ENCODE measurements around the gene TMEM30B. TPM values are rescaled to one million over a fixed set of nuclear protein-coding genes. Genes with fewer than 3 reads are reported as not detected.

Gene TMEM30B
- total and polyA plus RNA-seq, 2 of the 8 experiments (the other 6 are each of a cell fraction or from before 2014, with no cell fraction given): 11.2 to 18.7 TPM

DNA sequence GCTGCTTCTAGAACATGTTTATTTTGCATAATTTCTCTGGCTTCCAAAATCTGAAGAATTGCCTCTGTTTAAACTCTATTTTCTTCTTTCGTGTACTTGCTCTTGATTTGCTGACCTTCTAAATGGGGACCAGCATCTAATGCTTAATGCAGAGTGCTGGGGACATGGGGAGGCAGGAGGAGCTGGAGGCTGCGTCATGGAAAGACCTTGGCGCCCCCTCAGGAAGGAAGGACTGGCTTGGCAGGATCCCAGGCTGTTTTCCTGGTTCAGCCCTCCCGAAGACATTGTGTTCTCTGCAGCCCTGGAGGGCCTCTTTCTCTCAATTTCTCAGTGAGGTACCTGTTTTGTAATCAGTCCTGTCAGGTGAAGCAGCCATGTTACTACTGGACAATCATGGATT, 45.7 kb upstream of the TMEM30B start:
- no peak overlapping the region for H2BK12ac ChIP-seq (ENCODE audit: low read depth, low read length)
- H3K4ac ChIP-seq (replicated peaks; ENCODE audit: insufficient read length, low read depth, low read length): no peak overlapping the region
- H3K4me1 ChIP-seq (replicated peaks in 1 of 4; ENCODE audit: control insufficient read depth in 3 of 4, insufficient read depth in 4 of 4, low read length in 3 of 4): peaks cover 2 to 9% (median 8%) of the 10 kb centered on the region in 4 experiments
- ChIA-PET CTCF (ENCODE audit: partially characterized antibody) (no interaction called here), POLR2A (ENCODE audit: partially characterized antibody) (no interaction called here)
- H3K4me2 ChIP-seq (ENCODE audit: insufficient read depth in 1 of 2, low read depth in 2 of 2, low read length in 2 of 2): no peak overlapping the region
- H3K36me3 ChIP-seq (ENCODE audit: control insufficient read depth in 2 of 4, insufficient read depth in 4 of 4, low read length in 3 of 4): no peaks in the 10 kb centered on the region
- no peaks in the 10 kb centered on the region for H3K79me2 ChIP-seq (ENCODE audit: control insufficient read depth in 1 of 2, insufficient read depth in 2 of 2, low read length in 2 of 2)
- DNase-seq (ENCODE audit: low read depth in 1 of 2, low spot score in 2 of 2): no peak
- peaks cover 0 to 4% of the 10 kb centered on the region in 2 experiments; a peak in 1 of 4 replicates for H3K9me3 ChIP-seq (ENCODE audit: insufficient read depth in 2 of 2, low read depth in 1 of 2, low read length in 1 of 2)
- no peak overlapping the region for H2BK15ac ChIP-seq (ENCODE audit: low read length)
- no peak overlapping the region for H3K23ac ChIP-seq (ENCODE audit: insufficient read length)
- H2BK120ac ChIP-seq (replicated peaks; ENCODE audit: low read depth, low read length): no peak overlapping the region
- H2BK5ac ChIP-seq (ENCODE audit: low read depth, low read length): no peak overlapping the region
- no peak overlapping the region for H2AK5ac ChIP-seq (ENCODE audit: low read depth, low read length)
- H2AFZ ChIP-seq (ENCODE audit: low read length): no peak overlapping the region
- H3K14ac ChIP-seq (ENCODE audit: insufficient read length): no peak overlapping the region
- H3K4me3 ChIP-seq (ENCODE audit: extremely low read depth in 1 of 4, insufficient read depth in 2 of 4, low read depth in 3 of 4, low read length in 4 of 4): no peak overlapping the region
- peaks cover 7 to 14% (median 13%) of the 10 kb centered on the region in 4 experiments for H3K27me3 ChIP-seq (replicated peaks in 1 of 4; ENCODE audit: control insufficient read depth in 3 of 4, extremely low read depth in 1 of 4, insufficient read depth in 3 of 4, low read length in 3 of 4)
- 58% methylated on average over 4 of the region's 4 CpGs; no CpG with 5 or more reads in 1 of the 2 experiments for WGBS, 2 experiments (ENCODE audit: extremely low coverage in 1 of 2, insufficient coverage in 1 of 2, insufficient read length in 1 of 2, insufficient replicate concordance in 2 of 2, low coverage in 1 of 2, low lambda C conversion rate in 2 of 2, missing lambda C conversion rate in 1 of 2)
- H3K9ac ChIP-seq (replicated peaks in 1 of 4; ENCODE audit: extremely low read depth in 1 of 4, low read depth in 3 of 4, low read length in 3 of 4): no peak overlapping the region
- H3K56ac ChIP-seq (replicated peaks; ENCODE audit: insufficient read length, low read depth, low read length): no peak overlapping the region
- H3K27ac ChIP-seq (ENCODE audit: low read depth, low read length): no peak overlapping the region
- no peak overlapping the region for H2BK20ac ChIP-seq (ENCODE audit: low read length)
- peaks cover 7% of the 10 kb centered on the region; the same call in 1 of the 2 replicates for H3K23me2 ChIP-seq (ENCODE audit: low read depth, low read length)
- no peak overlapping the region for H4K5ac ChIP-seq (ENCODE audit: insufficient read length, low read depth, low read length)
- no peaks in the 10 kb centered on the region; the same call in 1 of the 2 replicates for H3K79me1 ChIP-seq (ENCODE audit: low read depth, low read length)
- no peak overlapping the region for H4K91ac ChIP-seq (replicated peaks; ENCODE audit: insufficient read length, low read length)
- no peak for FAIRE-seq
- no peak overlapping the region for H3K18ac ChIP-seq (ENCODE audit: extremely low read depth, low read length)
- H4K20me1 ChIP-seq (replicated peaks in 1 of 2; ENCODE audit: control insufficient read depth in 1 of 2, insufficient read depth in 2 of 2, low read length in 2 of 2): no peaks in the 10 kb centered on the region
- H4K8ac ChIP-seq (ENCODE audit: extremely low read depth, insufficient read depth, low read length): no peak overlapping the region
- TF ChIP-seq MAFK (IDR thresholded peaks at IDR 0.05; ENCODE audit: low read depth, low read length) (no peak), HDAC6 (IDR thresholded peaks at IDR 0.05; ENCODE audit: low read depth, low read length) (no peak), TAF7 (optimal IDR thresholded peaks at IDR 0.05; ENCODE audit: borderline replicate concordance, low read depth, low read length) (no peak), FOSL1 (IDR thresholded peaks at IDR 0.05; ENCODE audit: insufficient read depth, low read depth, low read length) (no peak), RBBP5 (IDR thresholded peaks at IDR 0.05; ENCODE audit: borderline replicate concordance, low read depth, low read length) (no peak), TEAD4 (IDR thresholded peaks at IDR 0.05; ENCODE audit: low read depth, low read length) (no peak), NRF1 (IDR thresholded peaks at IDR 0.05; ENCODE audit: low read depth, low read length) (no peak), SP2 (IDR thresholded peaks at IDR 0.05; ENCODE audit: low read length) (no peak)
- TF ChIP-seq, protein P1, sequence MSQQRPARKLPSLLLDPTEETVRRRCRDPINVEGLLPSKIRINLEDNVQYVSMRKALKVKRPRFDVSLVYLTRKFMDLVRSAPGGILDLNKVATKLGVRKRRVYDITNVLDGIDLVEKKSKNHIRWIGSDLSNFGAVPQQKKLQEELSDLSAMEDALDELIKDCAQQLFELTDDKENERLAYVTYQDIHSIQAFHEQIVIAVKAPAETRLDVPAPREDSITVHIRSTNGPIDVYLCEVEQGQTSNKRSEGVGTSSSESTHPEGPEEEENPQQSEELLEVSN (IDR thresholded peaks at IDR 0.05): no peak
- TF ChIP-seq, protein P2, sequence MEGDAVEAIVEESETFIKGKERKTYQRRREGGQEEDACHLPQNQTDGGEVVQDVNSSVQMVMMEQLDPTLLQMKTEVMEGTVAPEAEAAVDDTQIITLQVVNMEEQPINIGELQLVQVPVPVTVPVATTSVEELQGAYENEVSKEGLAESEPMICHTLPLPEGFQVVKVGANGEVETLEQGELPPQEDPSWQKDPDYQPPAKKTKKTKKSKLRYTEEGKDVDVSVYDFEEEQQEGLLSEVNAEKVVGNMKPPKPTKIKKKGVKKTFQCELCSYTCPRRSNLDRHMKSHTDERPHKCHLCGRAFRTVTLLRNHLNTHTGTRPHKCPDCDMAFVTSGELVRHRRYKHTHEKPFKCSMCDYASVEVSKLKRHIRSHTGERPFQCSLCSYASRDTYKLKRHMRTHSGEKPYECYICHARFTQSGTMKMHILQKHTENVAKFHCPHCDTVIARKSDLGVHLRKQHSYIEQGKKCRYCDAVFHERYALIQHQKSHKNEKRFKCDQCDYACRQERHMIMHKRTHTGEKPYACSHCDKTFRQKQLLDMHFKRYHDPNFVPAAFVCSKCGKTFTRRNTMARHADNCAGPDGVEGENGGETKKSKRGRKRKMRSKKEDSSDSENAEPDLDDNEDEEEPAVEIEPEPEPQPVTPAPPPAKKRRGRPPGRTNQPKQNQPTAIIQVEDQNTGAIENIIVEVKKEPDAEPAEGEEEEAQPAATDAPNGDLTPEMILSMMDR (IDR thresholded peaks at IDR 0.05; ENCODE audit: control extremely low read depth in 1 of 3, insufficient read depth in 1 of 3, low read depth in 1 of 3, low read length in 3 of 3): peak in 2 of 3 experiments; percentile 30 to 41; a peak in 2 of 4 replicates

Measured in H1 (cell line).